OCI-LY3 (cell line): ENCODE data around the gene TECPR2.

Experiments
- CTCF ChIP-seq: fragments of 200-600, 300-600 bp; sonication (generic); IDR thresholded peaks from 2 replicates; pipeline ENCODE4 v1.5.1; 2014; ENCODE audit warnings: antibody characterized with exemption, low read length, low read depth
- EZH2phosphoT487 ChIP-seq: fragments of 200-600 bp; shearing (Covaris generic); IDR thresholded peaks from 2 replicates; pipeline ENCODE4 v1.6.1; 2018; ENCODE audit warnings: antibody characterized with exemption, mixed run types, low read depth

- no peak for TF ChIP-seq EZH2phosphoT487
- TF ChIP-seq CTCF = no peak
These were observed 116.4 kb downstream of the TECPR2 start for GRCh38 chr14:102479107-102479506.
